Panc1 (cell line): ENCODE data around the gene SCAF1. TPM values are rescaled to one million over a fixed set of nuclear protein-coding genes. Genes with fewer than 3 reads are reported as not detected.
A peak's percentile ranks its signal among the peaks of the same experiment; 100 is the strongest.

Experiments
- ATAC-seq: fragments of 200-7000 bp; cut with Tn5 transposase; 2 replicates; pipeline ENCODE4 v1.9.1; 2020; ENCODE audit warnings: mild to moderate bottlenecking, moderate library complexity
- BruUV-seq: library from RNA; stranded (reverse); fragments of 400-500 nt; replicated peaks from 2 replicates; lab custom pipeline; 2021; lab: Mats Ljungman, UMichigan
- CTCF ChIA-PET: fragments of 300-600 bp; sonication (Branson Sonifier 250); formaldehyde crosslinking; loops from one replicate; lab custom pipeline; 2022; ENCODE audit warnings: antibody characterized with exemption; lab: Charles Lee
- POLR2A ChIA-PET: fragments of 300-600 bp; sonication (Branson Sonifier 250); formaldehyde crosslinking; loops from one replicate; lab custom pipeline; 2022; ENCODE audit warnings: antibody characterized with exemption; lab: Charles Lee
- DNase-seq: peaks from one replicate; pipeline ENCODE4 v3.0.0-alpha.2; 2010; ENCODE audit warnings: low read depth, low spot score
- H3K27ac ChIP-seq: 2 replicates; pipeline ENCODE4 v1.5.1; 2011; ENCODE audit warnings: mild to moderate bottlenecking, low read length, inconsistent platforms
- H3K27me3 ChIP-seq: fragments of 200-500 bp; sonication (Bioruptor generic); 2 replicates; pipeline ENCODE4 v1.6.0; 2014; ENCODE audit warnings: low read length, inconsistent platforms; ENCODE audit not compliant: control insufficient read depth, insufficient read depth
- H3K36me3 ChIP-seq: fragments of 200-500 bp; sonication (Bioruptor generic); 2 replicates; pipeline ENCODE4 v1.5.1; 2014; ENCODE audit warnings: inconsistent platforms, mild to moderate bottlenecking, low read length, moderate library complexity; ENCODE audit not compliant: control insufficient read depth, insufficient read depth
- H3K4me1 ChIP-seq: 2 replicates; pipeline ENCODE4 v1.5.1; 2011; ENCODE audit warnings: inconsistent platforms, mild to moderate bottlenecking, low read length, moderate library complexity; ENCODE audit not compliant: control insufficient read depth, insufficient read depth
- H3K4me3 ChIP-seq, 2 experiments: 2 replicates each; pipeline ENCODE4 v1.5.1; 2011 to 2012; ENCODE audit warnings: low read depth in 2 of 2, low read length in 2 of 2, mild to moderate bottlenecking in 2 of 2, inconsistent platforms in 1 of 2, moderate library complexity in 1 of 2
- H3K9me3 ChIP-seq: fragments of 200-500 bp; sonication (Bioruptor generic); 2 replicates; pipeline ENCODE4 v1.5.1; 2014; ENCODE audit warnings: low read depth, mild to moderate bottlenecking, inconsistent platforms, low read length, moderate library complexity; ENCODE audit not compliant: control insufficient read depth, insufficient read depth
- POLR2AphosphoS5 ChIP-seq: IDR thresholded peaks from 2 replicates; pipeline ENCODE4 v1.6.1; 2012; ENCODE audit warnings: mild to moderate bottlenecking, low read depth, low read length, moderate library complexity
- SIN3A ChIP-seq: IDR thresholded peaks from 2 replicates; pipeline ENCODE4 v1.6.1; 2012; ENCODE audit warnings: low read depth, mild to moderate bottlenecking, low read length, moderate library complexity, borderline replicate concordance; ENCODE audit not compliant: insufficient read depth
- TCF7L2 ChIP-seq: IDR thresholded peaks from 2 replicates; pipeline ENCODE4 v1.6.1; 2011; ENCODE audit warnings: mild to moderate bottlenecking, low read depth, low read length, inconsistent platforms
- in situ Hi-C: cut with HindIII; loops from 2 replicates; pipeline ENCODE4 v1.10.0; 2016; ENCODE audit warnings: low sequenced_read_pairs, low pct_unique_long_range_greater_than_20kb
- intact Hi-C: fragments of 100-400 bp; cut with micrococcal nuclease; formaldehyde crosslinking; loops from one replicate; pipeline ENCODE4 v1.10.0; 2022; ENCODE audit not compliant: unreplicated experiment
- total RNA-seq: library from RNA; stranded (reverse); gene quantifications from one replicate; pipeline ENCODE4 v1.2.1, GENCODE V29; 2021; ENCODE audit not compliant: unreplicated experiment
- TF ChIP-seq, protein P1 (sequence below): fragments of 450-650 bp; IDR thresholded peaks from 2 replicates; pipeline ENCODE4 v1.5.1; 2017; ENCODE audit warnings: mild to moderate bottlenecking
- TF ChIP-seq, protein P2 (sequence below), 2 experiments: IDR thresholded peaks; 2 replicates each; pipeline ENCODE4 v1.6.1; 2011 to 2012; ENCODE audit warnings: low read depth in 2 of 2, control low read depth in 1 of 2, low read length in 1 of 2, mild to moderate bottlenecking in 1 of 2, moderate library complexity in 1 of 2; ENCODE audit not compliant: insufficient read depth in 1 of 2

Gene SCAF1
- total RNA-seq, 1 experiment from 2014 or later, result 77.4 TPM

DNA sequence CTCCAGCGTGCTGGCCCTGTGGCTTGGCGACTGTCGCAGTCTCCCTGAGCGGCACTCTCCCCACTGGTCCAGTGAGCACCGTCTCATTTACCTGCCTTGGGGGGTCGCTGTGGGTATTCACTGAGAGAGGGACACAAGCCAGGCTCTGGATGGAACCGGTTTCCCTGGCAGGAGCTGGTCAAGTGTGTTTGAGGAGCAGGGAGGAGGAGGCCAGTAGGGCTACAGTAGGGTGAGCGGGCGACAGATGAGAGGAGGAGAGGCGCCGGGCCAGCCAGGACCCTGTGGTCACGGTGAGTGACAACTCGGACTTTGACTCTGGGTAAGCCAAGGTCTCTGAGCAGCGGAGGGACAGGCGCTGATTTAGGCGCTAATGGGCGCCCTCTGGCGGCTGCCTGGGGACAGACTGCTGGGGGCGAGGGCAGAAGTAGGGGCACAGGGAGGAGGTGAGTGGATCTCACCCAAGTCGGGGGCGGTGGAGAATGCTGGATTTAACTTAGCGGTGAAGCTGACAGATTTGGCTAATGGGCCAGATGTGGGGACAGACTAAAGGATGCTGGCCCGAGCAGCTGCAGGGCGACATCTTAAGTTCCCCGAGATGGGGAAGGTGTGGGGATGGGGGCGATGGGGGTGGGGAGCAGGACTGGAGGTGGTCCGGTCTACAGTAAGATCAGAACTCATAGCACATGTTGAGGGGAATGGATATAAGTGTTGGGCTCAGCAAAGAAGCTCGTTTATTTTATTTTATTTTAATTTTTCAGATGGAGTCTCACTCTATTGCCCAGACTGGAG lies 30.3 kb downstream of the SCAF1 start:
- TF ChIP-seq SIN3A (no peak), TCF7L2 (no peak), POLR2AphosphoS5 (no peak)
- TF ChIP-seq, protein P1, sequence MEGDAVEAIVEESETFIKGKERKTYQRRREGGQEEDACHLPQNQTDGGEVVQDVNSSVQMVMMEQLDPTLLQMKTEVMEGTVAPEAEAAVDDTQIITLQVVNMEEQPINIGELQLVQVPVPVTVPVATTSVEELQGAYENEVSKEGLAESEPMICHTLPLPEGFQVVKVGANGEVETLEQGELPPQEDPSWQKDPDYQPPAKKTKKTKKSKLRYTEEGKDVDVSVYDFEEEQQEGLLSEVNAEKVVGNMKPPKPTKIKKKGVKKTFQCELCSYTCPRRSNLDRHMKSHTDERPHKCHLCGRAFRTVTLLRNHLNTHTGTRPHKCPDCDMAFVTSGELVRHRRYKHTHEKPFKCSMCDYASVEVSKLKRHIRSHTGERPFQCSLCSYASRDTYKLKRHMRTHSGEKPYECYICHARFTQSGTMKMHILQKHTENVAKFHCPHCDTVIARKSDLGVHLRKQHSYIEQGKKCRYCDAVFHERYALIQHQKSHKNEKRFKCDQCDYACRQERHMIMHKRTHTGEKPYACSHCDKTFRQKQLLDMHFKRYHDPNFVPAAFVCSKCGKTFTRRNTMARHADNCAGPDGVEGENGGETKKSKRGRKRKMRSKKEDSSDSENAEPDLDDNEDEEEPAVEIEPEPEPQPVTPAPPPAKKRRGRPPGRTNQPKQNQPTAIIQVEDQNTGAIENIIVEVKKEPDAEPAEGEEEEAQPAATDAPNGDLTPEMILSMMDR, result peak; percentile 93
- no peaks in the 10 kb centered on the region for H3K27me3 ChIP-seq
- H3K4me1 ChIP-seq, result peaks cover 4% of the 10 kb centered on the region; the same call in 1 of the 2 replicates
- 0 out of 2 replicates have a peak overlapping the region, but pooled peaks have one; percentile 23 for H3K27ac ChIP-seq
- POLR2A ChIA-PET, result no interaction called here
- CTCF ChIA-PET, result interaction anchor here (1.0 kb wide), 1 partner anchor 9 kb away, joined by 6 read pairs; no protein-coding TSS in a partner anchor
- H3K9me3 ChIP-seq, result no peaks in the 10 kb centered on the region
- in situ Hi-C loops (no loop called here), intact Hi-C loops (no loop called here)
- H3K36me3 ChIP-seq, result no peaks in the 10 kb centered on the region; the same call in 1 of the 2 replicates
- H3K4me3 ChIP-seq, result no peak overlapping the region
- no TSS peak for BruUV-seq
- no peak for DNase-seq
- peak; percentile 40 for ATAC-seq

DNA sequence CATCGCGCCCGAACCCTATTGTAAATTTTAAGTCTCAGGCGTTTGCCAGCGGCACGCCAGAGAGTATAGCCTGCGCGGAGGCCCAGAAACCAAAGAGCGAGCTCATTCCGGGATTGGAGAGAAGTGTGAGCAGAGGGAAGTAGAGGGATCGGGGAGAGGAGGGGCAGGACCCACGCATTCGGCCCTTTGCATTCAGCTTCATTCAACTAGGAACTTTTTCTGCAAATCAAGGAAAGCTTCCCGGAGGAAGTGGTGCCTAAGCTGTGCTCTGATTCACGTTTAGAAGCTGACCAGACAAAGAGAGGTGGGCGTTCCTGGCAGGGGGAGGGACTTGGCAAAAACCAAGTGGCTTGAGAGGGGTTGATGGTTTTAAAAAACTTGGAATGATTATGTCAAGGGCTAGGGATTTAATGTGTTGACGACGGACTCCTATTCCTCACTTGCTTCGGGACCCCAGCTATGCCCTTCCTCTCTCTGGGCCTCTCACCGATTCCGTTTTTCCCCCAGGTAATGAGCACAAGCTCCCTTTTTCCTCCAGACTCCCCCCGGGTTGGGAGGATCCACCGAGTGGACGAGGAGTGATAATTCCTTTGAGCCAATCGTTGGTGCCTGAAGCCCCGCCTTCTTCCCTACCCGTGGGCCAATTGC lies 34.3 kb downstream of the SCAF1 start:
- peak; percentile 43 for ATAC-seq
- peaks cover 23% of the 10 kb centered on the region for H3K4me1 ChIP-seq

DNA sequence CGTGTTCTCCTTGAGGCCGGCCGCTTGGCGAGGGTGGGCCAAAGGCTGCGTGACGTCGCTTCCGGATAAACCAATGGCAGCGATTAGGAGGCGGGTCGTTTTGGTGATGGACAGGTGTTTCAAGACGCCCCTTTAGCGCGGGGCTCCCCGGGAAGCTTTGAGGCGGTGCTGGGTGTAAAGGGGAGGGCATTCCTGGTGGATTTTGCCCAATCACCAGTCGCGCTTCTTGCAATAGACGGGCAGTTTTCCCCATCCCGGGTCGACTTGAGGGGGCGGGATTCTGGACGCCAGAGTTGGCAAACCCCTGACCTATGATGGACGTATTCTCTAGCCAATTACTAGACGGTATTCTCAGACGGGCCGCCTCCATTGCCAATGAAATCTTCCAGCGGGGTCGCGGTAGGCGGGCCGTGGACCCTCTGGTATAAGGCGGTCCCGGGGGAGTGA lies 34.8 kb downstream of the SCAF1 start:
- H3K27ac ChIP-seq, result peak overlapping the region; percentile 85
- ChIA-PET CTCF (interaction anchor here (0.5 to 1.0 kb wide), 2 partner anchors 39 to 133 kb away, joined by 3 to 4 read pairs; no protein-coding TSS in a partner anchor), POLR2A (interaction anchor here (1.0 to 1.2 kb wide), 3 partner anchors 12 to 37 kb away, joined by 4 to 5 read pairs (median 5); partner anchors contain the start of genes RRAS and SCAF1)
- no TSS peak for BruUV-seq
- peaks cover 23% of the 10 kb centered on the region for H3K4me1 ChIP-seq
- TF ChIP-seq SIN3A, result no peak
- TF ChIP-seq, protein P1, result no peak
- TF ChIP-seq, protein P2, sequence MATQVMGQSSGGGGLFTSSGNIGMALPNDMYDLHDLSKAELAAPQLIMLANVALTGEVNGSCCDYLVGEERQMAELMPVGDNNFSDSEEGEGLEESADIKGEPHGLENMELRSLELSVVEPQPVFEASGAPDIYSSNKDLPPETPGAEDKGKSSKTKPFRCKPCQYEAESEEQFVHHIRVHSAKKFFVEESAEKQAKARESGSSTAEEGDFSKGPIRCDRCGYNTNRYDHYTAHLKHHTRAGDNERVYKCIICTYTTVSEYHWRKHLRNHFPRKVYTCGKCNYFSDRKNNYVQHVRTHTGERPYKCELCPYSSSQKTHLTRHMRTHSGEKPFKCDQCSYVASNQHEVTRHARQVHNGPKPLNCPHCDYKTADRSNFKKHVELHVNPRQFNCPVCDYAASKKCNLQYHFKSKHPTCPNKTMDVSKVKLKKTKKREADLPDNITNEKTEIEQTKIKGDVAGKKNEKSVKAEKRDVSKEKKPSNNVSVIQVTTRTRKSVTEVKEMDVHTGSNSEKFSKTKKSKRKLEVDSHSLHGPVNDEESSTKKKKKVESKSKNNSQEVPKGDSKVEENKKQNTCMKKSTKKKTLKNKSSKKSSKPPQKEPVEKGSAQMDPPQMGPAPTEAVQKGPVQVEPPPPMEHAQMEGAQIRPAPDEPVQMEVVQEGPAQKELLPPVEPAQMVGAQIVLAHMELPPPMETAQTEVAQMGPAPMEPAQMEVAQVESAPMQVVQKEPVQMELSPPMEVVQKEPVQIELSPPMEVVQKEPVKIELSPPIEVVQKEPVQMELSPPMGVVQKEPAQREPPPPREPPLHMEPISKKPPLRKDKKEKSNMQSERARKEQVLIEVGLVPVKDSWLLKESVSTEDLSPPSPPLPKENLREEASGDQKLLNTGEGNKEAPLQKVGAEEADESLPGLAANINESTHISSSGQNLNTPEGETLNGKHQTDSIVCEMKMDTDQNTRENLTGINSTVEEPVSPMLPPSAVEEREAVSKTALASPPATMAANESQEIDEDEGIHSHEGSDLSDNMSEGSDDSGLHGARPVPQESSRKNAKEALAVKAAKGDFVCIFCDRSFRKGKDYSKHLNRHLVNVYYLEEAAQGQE (IDR thresholded peaks at IDR 0.05; ENCODE audit: insufficient read depth in 1 of 2, low read depth in 2 of 2, low read length in 1 of 2), result no peak
- TF ChIP-seq POLR2AphosphoS5, result no peak
- no peak for TF ChIP-seq TCF7L2
- H3K36me3 ChIP-seq, result peaks cover 6% of the 10 kb centered on the region
- H3K27me3 ChIP-seq, result no peaks in the 10 kb centered on the region
- H3K4me3 ChIP-seq, result peak overlapping the region; percentile 83 to 88
- no peaks in the 10 kb centered on the region for H3K9me3 ChIP-seq
- intact Hi-C loops (no loop called here), in situ Hi-C loops (no loop called here)
- peak; percentile 97 for DNase-seq
- ATAC-seq, result peak; percentile 85

More for the DNA sequence above, 34.3 kb downstream of the SCAF1 start:
- Histone ChIP-seq H3K4me3 (peak overlapping the region; percentile 72 to 88), H3K27me3 (no peaks in the 10 kb centered on the region), H3K9me3 (no peaks in the 10 kb centered on the region), H3K27ac (peak overlapping the region; percentile 98), H3K36me3 (peaks cover 3% of the 10 kb centered on the region)
- no TSS peak for BruUV-seq
- intact Hi-C loops, result no loop called here
- ChIA-PET POLR2A (interaction anchor here (0.6 to 1.2 kb wide), 4 partner anchors 11 to 182 kb away, joined by 3 to 5 read pairs (median 4); partner anchors contain the start of genes RRAS and SCAF1), CTCF (interaction anchor here (0.5 to 1.0 kb wide), 4 partner anchors 40 to 231 kb away, joined by 3 to 4 read pairs (median 4); partner anchors contain the start of gene NOSIP)
- TF ChIP-seq SIN3A (no peak), POLR2AphosphoS5 (peak; percentile 79)
- in situ Hi-C loops, result no loop called here
- DNase-seq, result peak; percentile 84
